ENCODE results near the gene CFAP74. TPM values are rescaled to one million over a fixed set of nuclear protein-coding genes. Genes with fewer than 3 reads are reported as not detected.

CFAP74 gene
- total RNA-seq, 1 donor from 2014 or later, result under 0.01 TPM

DNA sequence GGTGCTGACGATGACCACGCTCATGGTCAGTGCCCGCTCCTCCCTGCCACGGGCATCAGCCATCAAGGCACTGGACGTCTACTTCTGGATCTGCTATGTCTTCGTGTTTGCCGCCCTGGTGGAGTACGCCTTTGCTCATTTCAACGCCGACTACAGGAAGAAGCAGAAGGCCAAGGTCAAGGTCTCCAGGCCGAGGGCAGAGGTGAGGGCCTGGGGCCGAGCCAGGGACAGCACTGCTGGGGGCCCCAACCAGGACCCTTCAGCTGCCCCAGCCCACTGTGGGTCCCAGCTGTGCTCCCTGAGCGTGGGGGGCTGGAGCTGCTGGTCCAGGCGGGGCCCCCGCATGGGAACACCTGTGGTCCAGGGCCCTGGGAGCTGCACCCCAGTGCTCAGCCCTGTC is 26.0 kb upstream of the CFAP74 start:
- H3K27ac ChIP-seq (ENCODE audit: low read depth, low read length), result no peak overlapping the region
- H3K9ac ChIP-seq (ENCODE audit: low read depth in 1 of 3, low read length in 3 of 3), result no peak overlapping the region
- H3K4me3 ChIP-seq (ENCODE audit: low read length in 3 of 3), result no peak overlapping the region
- H3K4me1 ChIP-seq (ENCODE audit: control insufficient read depth in 3 of 3, insufficient read depth in 3 of 3, low read length in 3 of 3), result peaks cover 10 to 13% (median 12%) of the 10 kb centered on the region in 3 donors
- no peaks in the 10 kb centered on the region for H3K36me3 ChIP-seq (ENCODE audit: control insufficient read depth in 3 of 3, insufficient read depth in 3 of 3, low read length in 3 of 3)
- H3K9me3 ChIP-seq (ENCODE audit: control insufficient read depth in 3 of 3, low read length in 3 of 3), result no peaks in the 10 kb centered on the region
- peaks cover 0 to 14% (median 7%) of the 10 kb centered on the region in 3 donors for H3K27me3 ChIP-seq (ENCODE audit: control insufficient read depth in 3 of 3, insufficient read depth in 3 of 3, low read length in 3 of 3)

DNA sequence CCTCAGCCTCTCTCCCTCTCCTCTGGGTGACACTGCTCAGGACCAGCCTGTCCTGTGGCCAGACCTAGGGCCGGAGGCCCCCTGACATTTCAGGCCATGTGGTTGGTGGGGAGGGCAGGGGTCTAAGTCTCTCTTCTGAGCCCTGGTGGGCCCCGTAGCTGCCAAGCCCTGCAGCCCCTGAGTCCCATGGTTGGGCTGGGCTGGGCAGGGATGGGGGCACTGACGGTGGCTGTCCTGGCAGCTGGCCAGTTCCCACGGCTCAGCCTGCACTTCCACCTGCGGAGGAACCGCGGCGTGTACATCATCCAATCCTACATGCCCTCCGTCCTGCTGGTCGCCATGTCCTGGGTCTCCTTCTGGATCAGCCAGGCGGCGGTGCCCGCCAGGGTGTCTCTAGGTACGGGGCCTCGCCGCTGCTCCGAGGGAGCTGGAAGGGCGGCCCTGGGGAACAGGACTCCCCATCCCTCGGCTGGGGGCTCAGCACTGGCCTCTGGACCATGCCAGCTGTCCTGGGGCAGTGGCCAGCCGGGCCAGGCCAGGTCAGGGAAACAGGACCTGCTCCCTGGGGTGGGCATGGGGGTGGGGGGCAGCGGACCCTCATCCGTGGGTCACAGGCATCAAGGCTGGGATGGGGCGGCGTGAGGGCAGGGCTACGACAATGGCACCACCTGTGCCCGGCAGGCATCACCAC is 25.4 kb upstream of the CFAP74 start:
- Histone ChIP-seq H3K27me3 (ENCODE audit: control insufficient read depth in 3 of 3, insufficient read depth in 3 of 3, low read length in 3 of 3) (peaks cover 0 to 18% (median 13%) of the 10 kb centered on the region in 3 donors), H3K27ac (ENCODE audit: low read depth, low read length) (no peak overlapping the region), H3K9me3 (ENCODE audit: control insufficient read depth in 3 of 3, low read length in 3 of 3) (no peaks in the 10 kb centered on the region), H3K4me3 (ENCODE audit: low read length in 3 of 3) (no peak overlapping the region), H3K9ac (ENCODE audit: low read depth in 1 of 3, low read length in 3 of 3) (no peak overlapping the region), H3K4me1 (ENCODE audit: control insufficient read depth in 3 of 3, insufficient read depth in 3 of 3, low read length in 3 of 3) (peaks cover 10 to 13% (median 12%) of the 10 kb centered on the region in 3 donors), H3K36me3 (ENCODE audit: control insufficient read depth in 3 of 3, insufficient read depth in 3 of 3, low read length in 3 of 3) (no peaks in the 10 kb centered on the region)

DNA sequence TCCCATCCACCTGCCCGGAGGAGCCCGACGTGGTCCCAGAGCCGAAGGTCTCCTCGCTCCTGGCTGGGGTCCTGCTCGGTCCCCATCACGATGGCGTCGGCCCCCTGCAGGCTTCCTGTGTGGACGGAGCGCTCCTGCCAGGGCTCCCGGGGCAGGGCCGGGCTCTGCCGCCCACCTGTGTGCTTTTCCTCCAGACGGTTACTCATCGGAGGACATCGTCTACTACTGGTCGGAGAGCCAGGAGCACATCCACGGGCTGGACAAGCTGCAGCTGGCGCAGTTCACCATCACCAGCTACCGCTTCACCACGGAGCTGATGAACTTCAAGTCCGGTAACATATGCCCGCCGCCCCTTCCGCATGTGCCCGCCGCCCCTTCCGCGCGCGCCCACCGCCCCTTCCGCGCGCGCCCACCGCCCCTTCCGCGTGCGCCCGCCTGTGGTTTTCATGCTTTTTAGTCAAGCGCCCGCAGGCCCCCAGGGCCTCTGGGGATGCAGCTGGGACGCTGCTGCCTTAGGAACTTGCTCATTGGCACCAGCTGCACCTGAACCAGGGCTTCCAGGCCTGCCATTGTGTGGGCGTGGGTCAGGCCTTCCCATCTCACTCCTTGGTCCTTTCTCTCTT is 24.5 kb upstream of the CFAP74 start:
- Histone ChIP-seq H3K36me3 (ENCODE audit: control insufficient read depth in 3 of 3, insufficient read depth in 3 of 3, low read length in 3 of 3) (no peaks in the 10 kb centered on the region), H3K4me3 (ENCODE audit: low read length in 3 of 3) (no peak overlapping the region), H3K27me3 (ENCODE audit: control insufficient read depth in 3 of 3, insufficient read depth in 3 of 3, low read length in 3 of 3) (peaks cover 0 to 20% (median 20%) of the 10 kb centered on the region in 3 donors), H3K9ac (ENCODE audit: low read depth in 1 of 3, low read length in 3 of 3) (no peak overlapping the region), H3K9me3 (ENCODE audit: control insufficient read depth in 3 of 3, low read length in 3 of 3) (no peaks in the 10 kb centered on the region), H3K27ac (ENCODE audit: low read depth, low read length) (no peak overlapping the region), H3K4me1 (ENCODE audit: control insufficient read depth in 3 of 3, insufficient read depth in 3 of 3, low read length in 3 of 3) (peaks cover 10 to 13% (median 12%) of the 10 kb centered on the region in 3 donors)

DNA sequence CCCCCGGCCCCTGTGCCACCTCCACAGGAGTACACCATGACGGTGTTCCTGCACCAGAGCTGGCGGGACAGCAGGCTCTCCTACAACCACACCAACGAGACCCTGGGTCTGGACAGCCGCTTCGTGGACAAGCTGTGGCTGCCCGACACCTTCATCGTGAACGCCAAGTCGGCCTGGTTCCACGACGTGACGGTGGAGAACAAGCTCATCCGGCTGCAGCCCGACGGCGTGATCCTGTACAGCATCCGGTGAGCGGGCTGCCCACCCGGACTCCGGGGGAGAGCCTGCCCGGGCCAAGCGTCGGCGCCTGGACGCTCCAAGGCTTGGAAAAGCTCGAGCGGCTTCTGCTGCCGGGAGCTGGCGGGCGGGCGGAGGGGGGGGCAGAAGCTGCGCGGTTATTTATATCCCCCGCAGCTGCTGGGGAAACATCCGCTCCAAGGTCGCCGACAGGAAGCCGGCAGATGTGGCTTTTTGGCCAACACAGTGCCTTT is 21.9 kb upstream of the CFAP74 start:
- no peaks in the 10 kb centered on the region for H3K9me3 ChIP-seq (ENCODE audit: control insufficient read depth in 3 of 3, low read length in 3 of 3)
- no peaks in the 10 kb centered on the region for H3K36me3 ChIP-seq (ENCODE audit: control insufficient read depth in 3 of 3, insufficient read depth in 3 of 3, low read length in 3 of 3)
- H3K4me3 ChIP-seq (ENCODE audit: low read length in 3 of 3), result peak overlapping the region; percentile 54 to 71 (median 71)
- H3K4me1 ChIP-seq (ENCODE audit: control insufficient read depth in 3 of 3, insufficient read depth in 3 of 3, low read length in 3 of 3), result peaks cover 10 to 13% (median 12%) of the 10 kb centered on the region in 3 donors
- peaks cover 18 to 44% (median 37%) of the 10 kb centered on the region in 3 donors for H3K27me3 ChIP-seq (ENCODE audit: control insufficient read depth in 3 of 3, insufficient read depth in 3 of 3, low read length in 3 of 3)
- H3K9ac ChIP-seq (ENCODE audit: low read depth in 1 of 3, low read length in 3 of 3), result peak overlapping the region; percentile 54 to 62 (median 56)
- peak overlapping the region; percentile 47 for H3K27ac ChIP-seq (ENCODE audit: low read depth, low read length)

DNA sequence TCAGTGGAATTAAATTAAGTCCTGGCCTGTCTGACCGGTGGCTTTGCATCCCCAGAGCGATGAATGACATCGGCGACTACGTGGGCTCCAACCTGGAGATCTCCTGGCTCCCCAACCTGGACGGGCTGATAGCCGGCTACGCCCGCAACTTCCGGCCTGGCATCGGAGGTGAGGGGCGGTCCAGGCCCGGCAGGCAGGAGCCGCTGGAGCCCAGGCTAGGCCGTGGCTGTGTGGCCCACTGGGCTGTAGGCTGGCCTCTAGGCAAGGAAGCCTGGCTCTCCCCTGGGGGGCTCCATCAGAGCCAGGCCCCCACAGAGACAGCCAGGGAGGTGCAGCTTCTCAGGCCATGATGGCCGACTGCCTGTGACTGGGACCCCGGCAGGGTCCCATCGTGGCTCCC is 21.3 kb upstream of the CFAP74 start:
- Histone ChIP-seq H3K4me1 (ENCODE audit: control insufficient read depth in 3 of 3, insufficient read depth in 3 of 3, low read length in 3 of 3) (peaks cover 10 to 13% (median 13%) of the 10 kb centered on the region in 3 donors), H3K9ac (ENCODE audit: low read depth in 1 of 3, low read length in 3 of 3) (peak overlapping the region in 1 of 3 donors; percentile 62), H3K36me3 (ENCODE audit: control insufficient read depth in 3 of 3, insufficient read depth in 3 of 3, low read length in 3 of 3) (no peaks in the 10 kb centered on the region), H3K27me3 (ENCODE audit: control insufficient read depth in 3 of 3, insufficient read depth in 3 of 3, low read length in 3 of 3) (peaks cover 25 to 50% (median 44%) of the 10 kb centered on the region in 3 donors), H3K27ac (ENCODE audit: low read depth, low read length) (no peak overlapping the region), H3K4me3 (ENCODE audit: low read length in 3 of 3) (peak overlapping the region in 1 of 3 donors; percentile 54), H3K9me3 (ENCODE audit: control insufficient read depth in 3 of 3, low read length in 3 of 3) (no peaks in the 10 kb centered on the region)

DNA sequence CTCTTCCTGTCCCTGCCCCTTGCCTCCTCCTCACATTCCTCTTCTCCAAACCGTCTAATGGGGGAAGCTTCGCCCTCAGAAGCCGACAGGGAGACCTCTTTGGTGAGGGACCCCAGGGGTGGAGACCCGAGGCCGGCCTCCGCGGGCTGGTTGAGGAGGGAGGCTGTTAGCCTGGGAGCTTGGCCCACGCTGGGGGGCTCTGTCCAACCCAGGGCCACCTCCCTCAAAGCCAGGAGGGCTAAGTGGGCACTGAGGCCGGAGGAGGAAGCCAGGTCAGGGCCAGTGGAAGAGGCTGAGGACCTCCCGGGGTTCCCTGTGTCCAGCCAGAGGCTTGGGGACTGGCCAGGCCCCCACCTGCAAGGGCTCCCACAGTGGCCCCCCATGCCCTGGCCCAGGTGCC is 20.9 kb upstream of the CFAP74 start:
- no peaks in the 10 kb centered on the region for H3K9me3 ChIP-seq (ENCODE audit: control insufficient read depth in 3 of 3, low read length in 3 of 3)
- peaks cover 10 to 13% (median 13%) of the 10 kb centered on the region in 3 donors for H3K4me1 ChIP-seq (ENCODE audit: control insufficient read depth in 3 of 3, insufficient read depth in 3 of 3, low read length in 3 of 3)
- H3K27ac ChIP-seq (ENCODE audit: low read depth, low read length), result no peak overlapping the region
- H3K9ac ChIP-seq (ENCODE audit: low read depth in 1 of 3, low read length in 3 of 3), result no peak overlapping the region
- no peak overlapping the region for H3K4me3 ChIP-seq (ENCODE audit: low read length in 3 of 3)
- peaks cover 27 to 54% (median 48%) of the 10 kb centered on the region in 3 donors for H3K27me3 ChIP-seq (ENCODE audit: control insufficient read depth in 3 of 3, insufficient read depth in 3 of 3, low read length in 3 of 3)
- no peaks in the 10 kb centered on the region for H3K36me3 ChIP-seq (ENCODE audit: control insufficient read depth in 3 of 3, insufficient read depth in 3 of 3, low read length in 3 of 3)

DNA sequence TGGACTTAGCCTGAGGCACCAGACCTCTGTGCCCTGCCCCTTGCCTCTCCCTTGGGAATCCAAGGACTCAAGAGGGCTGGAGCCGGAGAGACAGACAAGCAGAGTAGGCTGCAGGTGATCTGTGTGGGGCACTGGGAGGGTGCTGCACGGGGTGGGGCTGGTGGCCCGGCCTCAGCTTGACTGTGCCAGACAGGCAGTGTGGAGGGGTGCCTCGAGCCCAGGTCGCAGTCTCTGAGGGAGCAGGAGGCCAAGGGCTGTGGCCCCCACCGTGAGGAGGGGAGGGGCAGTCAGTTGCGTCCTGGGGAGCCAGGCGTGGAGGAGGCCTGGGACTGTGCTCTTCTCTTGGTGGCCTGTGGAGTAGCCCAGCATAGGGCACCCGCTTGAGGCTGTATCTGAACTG is 19.6 kb upstream of the CFAP74 start:
- Histone ChIP-seq H3K27me3 (ENCODE audit: control insufficient read depth in 3 of 3, insufficient read depth in 3 of 3, low read length in 3 of 3) (peaks cover 34 to 62% (median 54%) of the 10 kb centered on the region in 3 donors), H3K4me3 (ENCODE audit: low read length in 3 of 3) (no peak overlapping the region), H3K9me3 (ENCODE audit: control insufficient read depth in 3 of 3, low read length in 3 of 3) (no peaks in the 10 kb centered on the region), H3K9ac (ENCODE audit: low read depth in 1 of 3, low read length in 3 of 3) (no peak overlapping the region), H3K36me3 (ENCODE audit: control insufficient read depth in 3 of 3, insufficient read depth in 3 of 3, low read length in 3 of 3) (no peaks in the 10 kb centered on the region), H3K27ac (ENCODE audit: low read depth, low read length) (no peak overlapping the region), H3K4me1 (ENCODE audit: control insufficient read depth in 3 of 3, insufficient read depth in 3 of 3, low read length in 3 of 3) (peaks cover 10 to 13% (median 13%) of the 10 kb centered on the region in 3 donors)

DNA sequence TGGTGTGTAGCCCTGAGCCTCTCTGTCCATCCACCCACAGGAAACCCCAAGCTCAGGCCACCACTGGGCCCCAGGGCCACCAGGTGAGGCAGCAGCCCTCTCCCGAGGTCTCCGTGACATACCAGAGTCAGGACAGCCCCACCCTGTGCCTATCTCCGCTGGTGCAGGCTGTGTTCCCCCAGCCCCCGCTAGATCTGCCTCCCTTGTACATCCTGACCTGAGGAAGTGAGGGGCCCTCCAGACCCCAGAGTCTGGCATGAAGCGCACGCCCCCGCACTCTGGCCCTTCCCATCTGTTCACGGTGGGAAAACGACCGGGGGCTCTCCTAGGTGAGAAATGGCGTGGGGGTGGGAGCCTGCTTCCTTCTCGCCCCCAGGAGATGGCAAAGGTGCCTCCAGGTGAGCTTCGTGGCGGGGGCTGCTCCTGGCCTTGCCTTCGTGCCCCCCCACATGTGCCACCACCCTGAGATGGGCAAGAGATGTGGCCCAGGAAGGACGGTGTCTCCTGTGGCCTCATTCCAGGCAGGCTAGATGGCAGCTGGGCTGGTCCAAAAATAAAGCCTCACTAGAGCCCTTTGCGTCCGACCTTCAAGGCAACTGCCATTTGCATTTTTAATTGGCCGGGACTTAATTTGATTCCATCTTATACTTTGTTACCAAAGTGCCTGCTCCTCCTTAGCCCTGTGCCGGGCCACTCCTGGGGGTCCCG is 18.6 kb upstream of the CFAP74 start:
- Histone ChIP-seq H3K4me1 (ENCODE audit: control insufficient read depth in 3 of 3, insufficient read depth in 3 of 3, low read length in 3 of 3) (peaks cover 10 to 13% (median 13%) of the 10 kb centered on the region in 3 donors), H3K36me3 (ENCODE audit: control insufficient read depth in 3 of 3, insufficient read depth in 3 of 3, low read length in 3 of 3) (no peaks in the 10 kb centered on the region), H3K9ac (ENCODE audit: low read depth in 1 of 3, low read length in 3 of 3) (no peak overlapping the region), H3K9me3 (ENCODE audit: control insufficient read depth in 3 of 3, low read length in 3 of 3) (no peaks in the 10 kb centered on the region), H3K27me3 (ENCODE audit: control insufficient read depth in 3 of 3, insufficient read depth in 3 of 3, low read length in 3 of 3) (peaks cover 39 to 71% (median 55%) of the 10 kb centered on the region in 3 donors), H3K4me3 (ENCODE audit: low read length in 3 of 3) (no peak overlapping the region), H3K27ac (ENCODE audit: low read depth, low read length) (no peak overlapping the region)

DNA sequence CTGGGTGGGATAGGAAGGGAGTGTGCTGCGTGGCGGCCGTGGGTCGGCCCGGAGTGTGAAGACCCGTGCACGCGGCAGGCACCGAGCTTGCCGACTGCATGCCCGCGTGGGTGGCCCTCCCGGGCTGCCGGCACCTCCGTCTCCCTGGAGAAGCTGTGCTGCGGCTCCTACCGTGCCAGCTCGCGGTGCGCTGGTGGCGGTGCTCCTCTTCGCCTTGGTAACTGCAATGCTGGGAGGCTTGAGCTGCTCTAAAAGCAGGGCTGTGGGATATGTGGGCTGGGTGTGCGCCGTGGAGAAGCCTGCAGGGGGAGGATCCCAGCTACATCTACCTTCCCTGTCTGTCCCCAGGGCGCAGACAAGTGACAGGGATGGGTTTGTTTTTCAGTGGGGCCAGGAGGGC is 18.0 kb upstream of the CFAP74 start:
- Histone ChIP-seq H3K27me3 (ENCODE audit: control insufficient read depth in 3 of 3, insufficient read depth in 3 of 3, low read length in 3 of 3) (peaks cover 39 to 74% (median 55%) of the 10 kb centered on the region in 3 donors), H3K36me3 (ENCODE audit: control insufficient read depth in 3 of 3, insufficient read depth in 3 of 3, low read length in 3 of 3) (no peaks in the 10 kb centered on the region)

More for the DNA sequence above, 18.0 kb upstream of the CFAP74 start:
- Histone ChIP-seq H3K4me3 (ENCODE audit: low read length in 3 of 3) (no peak overlapping the region), H3K27ac (ENCODE audit: low read depth, low read length) (no peak overlapping the region), H3K9me3 (ENCODE audit: control insufficient read depth in 3 of 3, low read length in 3 of 3) (no peaks in the 10 kb centered on the region), H3K4me1 (ENCODE audit: control insufficient read depth in 3 of 3, insufficient read depth in 3 of 3, low read length in 3 of 3) (peaks cover 10 to 13% (median 13%) of the 10 kb centered on the region in 3 donors), H3K9ac (ENCODE audit: low read depth in 1 of 3, low read length in 3 of 3) (no peak overlapping the region)
